IPS DF 4.7 (cell line): ENCODE results near the gene NCOA3.
"Not testable (repeated sequence)": the region's sequence is repeated elsewhere in the genome, so short reads cannot be mapped to it uniquely, and the experiment has no call there.

Experiments
- DNase-seq: peaks from one replicate; pipeline ENCODE4 v3.0.0-alpha.2; 2013; ENCODE audit warnings: low spot score; ENCODE audit errors: extremely low read depth

Gene NCOA3

DNA sequence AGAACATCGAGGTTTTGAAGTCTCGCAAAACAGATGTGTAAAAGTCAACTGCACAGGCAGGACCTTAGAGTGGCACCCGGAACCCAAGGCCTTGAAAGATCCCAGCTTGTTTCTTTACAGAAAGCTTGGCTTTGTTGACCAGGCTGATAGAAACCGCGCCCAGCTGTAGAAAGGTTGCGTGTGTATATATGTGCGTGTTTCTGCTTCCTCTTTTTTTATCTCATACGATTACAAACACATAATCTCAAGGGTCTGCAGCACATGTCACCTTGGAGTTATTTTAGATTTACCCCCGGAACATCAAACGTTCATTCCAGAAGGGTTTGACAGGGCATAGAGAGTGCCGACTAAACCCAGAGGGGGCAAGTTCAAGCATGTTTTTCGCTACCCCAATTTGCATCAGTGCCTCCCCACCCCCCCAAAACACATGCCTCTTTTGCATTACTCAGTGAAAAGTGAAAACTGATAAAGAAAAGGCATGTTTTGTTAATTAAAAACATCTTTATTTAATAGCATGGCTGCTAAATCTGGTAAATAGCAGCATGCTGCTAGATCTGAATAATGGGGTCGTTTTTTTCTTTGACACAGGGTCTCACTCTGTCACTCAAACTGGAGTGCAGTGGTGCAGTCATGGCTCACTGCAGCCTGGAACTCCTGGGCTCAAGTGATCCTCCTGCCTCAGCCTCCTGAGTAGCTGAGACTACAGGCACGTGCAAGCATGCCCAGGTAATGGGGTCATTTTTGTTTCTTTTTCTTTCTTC is 33.2 kb upstream of the NCOA3 start:
- no peak for DNase-seq

DNA sequence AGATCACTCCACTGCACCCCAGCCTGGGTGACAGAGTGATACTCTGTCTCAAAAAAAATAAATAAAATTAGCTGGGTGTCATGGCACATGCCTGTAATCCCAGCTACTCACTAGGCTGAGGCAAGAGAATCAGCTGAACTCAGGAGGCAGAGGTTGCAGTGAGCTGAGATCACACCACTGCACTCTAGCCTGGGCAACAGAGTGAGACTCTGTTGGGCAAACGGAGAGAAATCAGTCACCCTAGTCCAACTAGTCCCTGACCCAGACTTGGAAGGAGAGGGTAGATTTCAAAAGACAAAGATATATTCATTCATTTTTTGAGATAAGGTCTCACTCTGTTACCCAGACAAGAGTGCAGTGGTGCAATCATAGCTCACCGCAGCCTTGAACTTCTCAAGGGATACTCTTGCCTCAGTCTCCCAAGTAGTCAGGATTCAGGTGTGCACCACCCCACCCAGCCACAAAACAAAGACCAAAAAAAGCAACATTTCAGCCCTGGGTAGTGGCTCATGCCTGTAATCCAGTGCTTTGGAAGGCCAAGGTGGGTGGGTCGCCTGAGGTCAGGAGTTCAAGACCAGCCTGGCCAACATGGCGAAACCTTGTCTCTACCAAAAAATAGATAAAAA is 26.2 kb upstream of the NCOA3 start:
- no peak for DNase-seq

DNA sequence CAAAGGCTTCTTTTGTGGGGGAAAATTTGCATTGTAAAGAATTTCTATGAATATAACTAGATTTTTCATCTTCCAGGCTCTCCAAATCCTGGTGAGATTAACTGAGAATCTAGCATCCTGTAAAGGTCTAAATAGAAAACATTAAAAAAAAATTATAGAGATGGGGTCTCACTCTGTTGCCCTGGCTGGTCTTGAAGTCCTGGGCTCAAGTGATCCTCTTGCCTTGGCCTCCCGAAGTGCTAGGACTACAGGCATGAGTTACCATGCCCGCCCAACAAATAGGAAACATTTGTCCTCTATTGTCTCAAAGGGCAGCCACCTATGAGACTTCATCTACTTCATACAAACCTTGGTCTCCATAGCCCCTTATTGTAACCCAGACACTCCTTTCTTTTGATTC is 25.2 kb upstream of the NCOA3 start:
- DNase-seq, result no peak

DNA sequence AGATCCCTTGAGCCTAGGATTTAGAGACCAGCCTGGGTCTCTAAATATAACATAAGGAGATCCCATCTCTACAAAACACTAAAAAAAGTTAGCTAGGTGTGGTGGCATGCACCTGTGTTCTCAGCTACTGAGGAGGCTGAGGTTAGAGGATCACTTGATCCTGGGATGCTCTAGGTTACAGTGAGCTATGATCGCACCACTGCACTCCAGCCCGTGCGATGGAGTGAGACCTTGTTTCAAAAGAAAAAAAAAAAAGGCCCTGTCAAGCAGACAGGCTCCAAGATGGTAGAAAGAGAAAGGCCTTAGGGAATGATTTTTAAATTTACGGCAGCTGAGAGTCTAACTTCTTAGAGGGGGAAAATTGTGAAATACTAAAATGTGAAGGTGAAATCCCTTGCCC is 22.6 kb upstream of the NCOA3 start:
- no peak for DNase-seq

DNA sequence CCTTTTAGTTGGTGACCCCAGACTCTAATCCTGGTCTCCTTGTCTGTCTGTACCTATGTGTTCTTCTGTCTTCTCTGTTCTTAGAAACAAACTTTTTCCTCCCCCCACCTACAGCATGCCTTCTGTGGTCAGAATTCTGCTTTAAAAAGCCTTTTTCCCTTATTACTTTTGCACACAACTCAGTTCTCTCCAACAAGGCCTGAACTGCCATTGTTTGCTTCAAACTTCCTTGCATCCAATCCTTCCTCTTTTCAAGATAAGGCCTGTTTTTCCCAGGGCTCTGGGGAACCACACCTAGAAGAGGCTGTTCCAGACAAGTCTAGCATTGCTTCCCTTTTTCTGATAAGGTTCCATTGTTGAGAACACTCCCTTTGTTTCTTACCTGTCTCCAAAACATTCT is 22.2 kb upstream of the NCOA3 start:
- no peak for DNase-seq

DNA sequence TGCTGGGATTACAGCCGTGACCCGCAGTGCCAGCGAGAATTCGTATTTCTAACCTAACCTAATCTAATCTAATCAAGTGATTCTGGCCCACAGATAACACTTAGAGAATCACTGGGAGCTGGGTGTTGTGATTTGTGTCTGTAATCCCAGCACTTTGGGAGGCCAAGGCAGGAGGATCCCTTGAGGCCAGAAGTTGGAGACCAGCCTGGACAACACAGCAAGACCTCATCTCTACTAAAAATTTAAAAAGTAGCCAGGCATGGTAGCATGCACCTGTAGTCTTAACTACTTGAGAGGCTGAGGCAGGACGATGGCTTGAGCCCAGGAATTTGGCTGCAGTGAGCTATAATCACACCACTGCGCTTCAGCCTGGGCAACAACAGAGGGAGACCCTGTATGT is 21.4 kb upstream of the NCOA3 start:
- no peak for DNase-seq

DNA sequence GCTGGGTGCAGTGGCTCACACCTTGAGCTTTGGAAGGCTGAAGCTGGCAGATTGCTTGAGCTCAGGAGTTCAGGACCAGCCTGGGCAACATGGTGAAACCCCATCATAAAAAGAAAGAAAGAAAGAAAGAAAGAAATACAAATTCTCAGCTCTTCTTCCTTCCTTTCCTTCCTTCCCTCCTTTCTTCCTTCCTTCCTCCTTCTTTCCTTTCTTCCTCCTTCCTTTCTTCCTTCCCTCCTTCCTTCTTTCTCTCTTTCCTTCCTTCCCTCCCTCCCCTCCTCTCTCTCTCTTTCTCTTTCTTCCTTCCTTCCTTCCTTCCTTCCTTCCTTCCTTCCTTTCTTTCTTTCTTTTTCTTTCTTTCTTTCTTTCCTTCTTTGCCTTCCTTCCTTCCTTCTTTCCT is 21.0 kb upstream of the NCOA3 start:
- no peak for DNase-seq

DNA sequence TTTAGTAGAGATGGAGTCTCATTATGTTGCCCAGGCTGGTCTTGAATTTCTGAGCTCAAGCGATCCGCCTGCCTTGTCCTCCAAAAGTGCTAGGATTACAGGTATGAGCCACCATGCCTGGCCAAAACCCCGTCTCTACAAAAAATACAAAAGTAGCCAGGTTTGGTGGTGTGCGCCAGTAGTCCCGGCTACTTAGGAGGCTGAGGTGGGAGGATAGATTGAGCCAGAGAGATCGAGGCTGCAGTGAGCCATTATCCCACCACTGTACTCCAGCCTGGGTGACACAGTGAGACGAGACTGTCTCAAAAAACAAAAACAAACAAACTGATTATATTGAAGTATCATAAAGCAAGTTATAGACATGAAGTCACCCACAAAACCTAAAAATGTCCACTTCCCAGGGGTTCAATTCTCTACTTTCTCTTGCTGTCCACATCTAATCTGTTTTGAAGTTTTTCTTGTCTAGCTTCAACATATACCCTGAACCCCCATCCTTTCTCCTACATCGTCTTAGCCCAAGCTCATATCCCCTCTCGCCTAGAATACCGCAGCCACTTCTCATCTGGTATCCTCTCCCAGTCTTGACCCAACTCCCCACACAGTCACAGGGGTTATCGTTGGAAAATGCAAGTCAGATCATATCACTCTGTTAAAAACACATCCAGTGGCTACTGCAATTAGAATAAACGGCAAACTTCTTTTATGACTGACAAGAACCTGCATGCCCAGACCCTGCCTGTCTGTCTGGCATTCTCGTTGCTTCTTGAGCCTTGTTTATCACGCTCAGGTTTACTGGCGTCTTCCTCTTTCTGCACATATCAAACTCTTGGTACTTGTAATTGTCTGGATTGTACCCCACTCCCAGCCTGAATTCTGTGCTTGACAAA is 20.1 kb upstream of the NCOA3 start:
- DNase-seq, result no peak

DNA sequence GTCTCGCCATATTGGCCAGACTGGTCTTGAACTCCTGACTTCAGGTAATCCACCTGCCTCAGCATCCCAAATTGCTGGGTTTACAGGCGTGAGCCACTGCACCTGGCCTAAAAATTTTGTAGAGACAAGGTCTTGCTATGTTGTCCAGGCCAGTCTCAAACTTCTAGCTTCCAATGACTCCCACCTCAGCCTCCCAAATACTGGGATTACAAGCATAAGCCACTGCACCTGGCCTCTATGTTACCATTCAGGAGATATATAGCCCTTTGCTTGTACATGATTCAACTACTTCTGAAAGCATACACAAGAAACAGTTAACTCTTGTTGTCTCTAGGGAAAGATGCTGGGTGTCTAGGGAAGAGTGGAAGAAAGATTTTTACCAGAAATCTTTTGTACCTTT is 19.0 kb upstream of the NCOA3 start:
- DNase-seq, result no peak

DNA sequence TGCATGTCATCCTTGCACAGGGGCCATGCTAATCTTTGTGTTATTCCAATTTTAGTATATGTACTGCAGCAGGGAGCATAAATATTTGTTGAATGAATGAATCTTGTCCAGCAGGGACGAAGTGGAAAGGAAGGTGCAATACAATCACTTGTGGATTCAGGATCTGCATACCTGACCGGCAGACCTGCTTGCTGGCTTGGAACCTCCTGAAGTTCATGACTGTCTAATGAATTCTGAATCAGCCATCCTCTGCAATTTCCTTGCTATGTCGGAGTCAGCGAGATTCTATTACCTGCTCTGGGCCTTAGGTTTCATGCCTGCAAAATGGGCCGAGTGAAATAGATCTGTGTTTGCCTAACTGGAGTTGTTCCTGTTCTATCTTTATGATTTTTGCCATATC is 17.4 kb upstream of the NCOA3 start:
- DNase-seq, result no peak

DNA sequence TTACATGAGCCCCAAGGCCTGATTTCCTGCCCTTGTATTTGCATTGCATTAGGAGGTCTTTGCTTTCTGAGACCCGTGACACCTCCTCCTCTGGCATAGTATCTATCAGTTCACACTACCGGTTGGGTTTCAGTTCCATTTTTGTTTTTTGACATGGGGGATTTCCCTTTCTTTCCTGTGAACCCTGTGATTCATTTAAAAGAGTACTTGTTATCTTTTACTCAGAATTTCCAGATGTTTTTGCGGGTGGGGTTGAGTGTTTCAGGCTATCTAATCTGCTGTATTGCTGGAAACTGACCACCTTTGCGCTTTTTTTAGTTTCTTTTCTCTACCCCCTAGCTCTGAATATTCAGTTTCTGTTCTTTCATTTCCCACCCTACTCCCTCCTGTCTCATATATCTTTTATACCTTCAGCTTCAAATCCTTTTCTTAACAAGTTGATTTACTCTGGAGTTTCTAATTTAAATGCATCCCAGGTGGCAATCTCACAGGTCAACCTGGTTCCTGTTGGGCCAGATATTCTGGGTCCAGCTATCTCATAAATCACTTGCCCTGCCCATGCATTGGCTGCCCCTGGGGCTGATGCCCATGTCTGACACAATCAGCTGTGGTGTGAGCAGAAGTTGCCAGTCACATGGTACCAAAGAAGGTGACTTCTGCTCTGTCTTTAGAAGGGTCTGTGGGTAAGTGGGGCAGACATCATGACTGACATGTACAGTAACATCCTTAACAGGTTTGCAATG is 14.3 kb upstream of the NCOA3 start:
- no peak for DNase-seq

DNA sequence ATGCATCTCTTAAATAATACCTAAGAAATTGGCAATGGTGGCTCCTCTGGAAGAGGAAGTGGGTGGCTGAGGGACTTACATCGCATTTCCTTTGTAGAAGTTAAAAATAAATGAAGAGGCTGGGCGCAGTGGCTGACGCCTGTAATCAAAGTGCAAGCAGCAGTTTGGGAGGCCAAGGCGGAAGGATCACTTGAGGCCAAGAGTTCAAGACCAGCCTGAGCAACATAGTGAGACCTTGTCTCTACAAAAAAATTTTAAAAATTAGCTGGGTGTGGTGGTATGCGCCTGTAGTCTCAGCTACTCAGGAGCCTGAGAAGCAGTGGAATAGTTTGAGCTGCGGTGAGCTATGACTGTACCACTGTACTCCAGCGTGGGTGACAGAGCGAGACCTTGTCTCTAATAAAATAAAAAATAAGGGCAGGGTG is 12.2 kb upstream of the NCOA3 start:
- DNase-seq, result no peak

DNA sequence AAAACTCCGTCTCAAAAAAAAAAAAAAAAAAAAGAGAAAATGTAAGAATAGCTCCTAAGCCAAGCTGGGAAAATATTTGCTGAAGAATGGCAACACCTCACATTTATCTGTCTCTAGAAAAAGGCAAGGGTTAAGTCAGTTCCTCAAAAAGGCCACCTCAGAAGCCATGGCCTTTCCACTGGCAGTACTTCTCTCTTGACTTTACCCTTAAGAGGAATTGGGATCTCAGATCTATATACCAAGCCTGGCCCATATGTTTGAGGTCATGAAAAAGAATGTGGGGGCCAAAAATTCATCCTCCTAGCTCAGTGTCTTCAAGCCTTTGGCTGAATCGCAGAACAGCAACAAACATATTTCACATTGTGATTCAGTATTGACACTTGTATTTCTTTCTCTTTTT is 10.9 kb upstream of the NCOA3 start:
- no peak for DNase-seq

DNA sequence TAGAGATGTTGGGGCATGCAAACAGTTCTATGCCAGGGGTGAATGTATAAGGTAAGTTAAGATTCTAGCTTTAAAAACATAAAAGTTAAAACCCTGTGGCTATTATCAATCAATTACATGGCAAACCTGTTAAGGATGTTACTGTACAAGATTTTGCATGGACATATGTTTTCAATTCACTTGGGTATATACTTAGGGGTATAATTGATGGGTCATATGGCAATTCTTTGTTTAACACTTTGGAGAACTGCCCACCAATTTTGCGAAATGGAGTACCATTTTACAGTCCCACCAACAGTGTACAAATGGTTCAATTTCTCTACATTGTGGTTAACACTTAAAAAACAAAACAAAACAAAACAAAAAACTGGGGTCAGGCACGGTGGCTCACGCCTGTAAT is 9.4 kb upstream of the NCOA3 start:
- no peak for DNase-seq

DNA sequence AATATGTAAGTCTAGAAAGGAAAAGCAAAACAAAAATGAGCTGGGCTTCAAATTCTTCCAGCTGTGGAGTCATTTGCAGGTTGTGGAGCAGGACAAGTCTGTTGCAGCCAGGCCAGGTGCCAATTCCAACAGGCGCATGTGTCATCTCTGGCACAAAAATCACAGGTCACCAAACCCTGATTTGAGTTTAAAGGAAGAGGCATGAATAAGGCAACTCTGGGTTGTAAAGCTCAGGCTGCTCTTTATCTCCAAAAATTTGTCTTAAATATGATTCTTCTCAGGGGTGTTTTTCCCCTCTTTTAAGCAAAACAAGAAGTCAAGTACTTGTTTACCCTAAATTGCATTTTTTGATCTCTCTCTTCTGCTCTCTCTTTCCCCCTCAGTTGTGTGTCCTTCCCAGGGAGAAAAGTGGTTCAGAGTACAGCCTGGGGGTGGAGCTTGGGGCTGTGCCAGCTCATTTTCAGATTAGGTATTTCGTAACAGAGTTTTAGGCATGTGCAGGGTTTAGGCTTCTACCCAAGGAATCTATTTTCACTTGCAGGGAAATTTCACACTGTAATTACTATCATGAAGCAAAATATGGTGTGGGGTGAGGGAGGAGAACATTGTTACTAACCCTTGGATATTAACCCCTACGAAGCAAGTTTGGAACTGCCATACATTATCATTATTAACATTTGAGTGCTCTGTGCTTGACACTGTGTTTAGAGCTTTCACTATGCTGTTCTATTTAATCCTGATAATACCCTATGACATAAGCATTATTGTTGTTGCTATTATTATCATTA is 8.3 kb upstream of the NCOA3 start:
- DNase-seq, result no peak

DNA sequence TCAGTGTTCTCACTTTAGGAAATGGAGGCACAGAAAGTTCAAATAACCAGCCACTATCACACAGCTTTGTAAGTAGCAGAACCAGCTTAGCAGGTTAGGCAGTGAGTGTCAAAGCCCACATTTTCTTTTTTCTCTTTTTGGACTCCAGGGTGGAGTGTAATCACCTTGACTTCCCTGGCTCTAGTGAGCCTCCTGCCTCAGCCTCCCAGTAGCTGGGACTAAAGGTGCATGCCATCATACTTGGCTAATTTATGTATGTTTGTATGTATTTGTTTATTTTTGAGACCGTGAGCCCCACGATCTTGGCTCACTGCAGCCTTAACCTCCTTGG is 7.8 kb upstream of the NCOA3 start:
- no peak for DNase-seq

DNA sequence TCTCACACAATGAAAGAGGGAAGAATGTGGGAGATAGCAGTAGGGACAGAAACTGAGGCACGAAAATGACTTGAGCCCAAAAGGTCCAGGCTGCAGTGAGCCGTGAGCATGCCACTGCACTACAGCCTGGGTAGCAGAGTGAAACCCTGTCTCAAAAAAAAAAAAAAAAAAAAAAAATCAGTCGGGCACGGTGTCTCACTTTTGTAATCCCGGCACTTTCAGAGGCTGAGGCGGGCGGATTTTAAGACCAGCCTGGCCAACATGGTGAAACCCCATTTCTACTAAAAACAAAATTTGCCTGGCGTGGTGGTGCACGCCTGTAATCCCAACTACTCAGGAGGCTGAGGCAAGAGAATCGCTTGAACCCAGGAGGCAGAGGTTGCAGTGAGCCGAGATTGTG is 7.1 kb upstream of the NCOA3 start:
- DNase-seq, result not testable (repeated sequence)

DNA sequence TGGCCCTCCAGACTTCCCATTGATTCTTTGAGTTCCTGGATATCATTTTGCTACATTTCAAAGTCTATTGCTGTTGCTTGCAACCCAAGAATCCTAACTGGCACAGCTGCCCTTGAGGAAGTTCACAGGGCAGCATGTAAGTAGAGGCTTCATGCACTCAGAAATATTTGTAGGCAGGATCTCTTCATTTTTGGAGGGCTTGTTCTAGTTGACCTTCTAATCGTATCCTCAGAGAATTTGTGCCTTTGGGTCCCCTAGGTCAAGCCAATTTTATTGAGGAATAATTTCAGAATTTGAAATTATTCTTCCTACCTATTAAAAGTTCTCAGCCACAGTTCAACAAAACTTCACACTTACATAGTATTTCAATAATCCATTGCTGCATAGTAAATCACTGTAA is 5.6 kb upstream of the NCOA3 start:
- no peak for DNase-seq

DNA sequence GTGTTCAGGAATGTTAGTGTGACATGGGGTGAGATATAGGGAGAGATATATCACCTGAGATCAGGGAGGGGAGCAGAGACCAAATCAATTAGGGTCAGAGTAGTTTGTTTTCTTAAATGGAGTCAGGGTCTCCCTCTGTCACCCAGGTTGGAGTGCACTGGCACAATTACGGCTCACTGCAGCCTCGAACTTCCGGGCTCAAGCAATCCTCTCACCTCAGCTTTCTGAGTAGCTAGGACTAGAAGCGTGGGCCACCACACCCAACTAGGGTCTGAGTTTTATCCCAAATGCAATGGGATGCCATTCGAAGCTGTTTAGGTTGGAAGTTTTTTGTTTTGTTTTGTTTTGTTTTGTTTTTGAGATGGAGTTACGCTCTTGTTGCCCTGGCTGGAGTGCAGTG is 3.1 kb upstream of the NCOA3 start:
- no peak for DNase-seq

DNA sequence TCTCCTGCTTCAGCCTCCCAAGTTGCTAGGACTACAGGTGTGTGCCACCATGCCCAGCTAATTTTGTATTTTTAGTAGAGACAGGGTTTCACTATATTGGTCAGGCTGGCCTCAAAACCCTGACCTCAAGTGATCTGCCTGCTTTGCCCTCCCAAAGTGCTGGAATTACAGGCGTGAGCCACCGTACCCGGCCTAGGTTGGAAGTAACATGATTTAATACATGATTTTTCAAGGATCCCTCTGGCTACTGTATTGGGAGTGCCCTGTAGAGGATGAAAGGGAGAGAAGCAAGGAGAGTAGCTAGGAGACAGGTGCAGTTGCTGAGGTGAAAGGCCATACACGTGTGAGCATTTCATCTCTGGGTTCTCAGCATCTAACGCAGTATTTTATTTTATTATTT is 2.6 kb upstream of the NCOA3 start:
- DNase-seq, result no peak

DNA sequence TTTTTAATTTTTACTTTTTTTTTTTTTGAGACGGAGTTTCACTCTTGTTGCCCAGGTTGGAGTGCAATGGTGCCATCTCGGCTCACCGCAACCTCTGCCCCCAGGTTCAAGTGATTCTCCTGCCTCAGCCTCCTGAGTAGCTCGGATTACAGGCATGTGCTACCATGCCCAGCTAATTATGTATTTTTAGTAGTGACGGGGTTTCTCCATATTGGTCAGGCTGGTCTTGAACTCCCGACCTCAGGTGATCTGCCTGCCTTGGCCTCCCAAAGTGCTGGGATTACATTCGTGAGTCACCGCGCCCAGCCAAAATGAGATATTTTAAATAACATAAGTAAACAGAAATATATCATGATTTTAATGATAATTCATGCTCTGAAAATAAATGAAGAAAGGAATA is 1.6 kb upstream of the NCOA3 start:
- DNase-seq, result not testable (repeated sequence)
